CD4-positive, alpha-beta T cell treated with Interferon gamma for 1 hour (primary cell): ENCODE data around the gene SDF4.
"Not testable (repeated sequence)": the region's sequence is repeated elsewhere in the genome, so short reads cannot be mapped to it uniquely, and the experiment has no call there.

Source experiments
- DNase-seq: peaks from one replicate; pipeline ENCODE4 v3.0.0-alpha.2; 2020

The SDF4 gene

DNA sequence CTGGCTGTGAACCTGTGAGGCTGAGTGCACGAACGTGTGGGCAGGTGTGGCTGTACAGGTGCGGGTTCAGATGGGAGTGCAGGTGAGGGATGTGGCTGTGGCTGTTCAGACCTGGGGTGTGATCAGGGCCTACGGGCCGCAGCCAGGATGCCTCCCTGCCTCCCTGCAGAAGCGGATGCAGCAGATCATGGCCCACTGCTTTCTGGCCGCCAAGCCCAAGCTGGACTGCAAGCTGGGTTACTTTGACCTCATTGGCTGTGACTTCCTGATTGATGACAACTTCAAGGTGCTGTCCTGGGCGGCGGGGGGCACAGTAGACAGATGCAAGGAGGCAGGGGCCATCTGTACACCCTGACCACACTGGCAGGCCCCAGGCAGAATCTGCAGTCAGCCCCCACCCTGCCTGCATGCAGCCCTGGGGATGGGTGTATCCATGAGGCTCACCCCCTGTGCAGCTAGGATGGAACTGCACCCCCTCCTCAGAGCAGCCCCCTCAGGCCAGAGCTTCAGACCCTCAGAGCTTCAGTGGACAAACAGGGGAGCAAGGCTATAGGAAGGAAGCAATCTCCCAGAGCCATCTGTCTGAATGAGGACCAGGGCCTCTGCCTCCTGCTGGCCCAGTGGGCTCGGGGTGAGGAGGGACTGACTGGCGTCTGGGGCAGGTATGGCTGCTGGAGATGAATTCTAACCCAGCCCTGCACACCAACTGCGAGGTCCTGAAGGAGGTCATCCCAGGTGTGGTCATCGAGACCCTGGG is 35.2 kb downstream of the SDF4 start:
- no peak for DNase-seq

- not testable (repeated sequence) for DNase-seq
Observed at GRCh38 chr1:1195726-1196125, 36.1 kb downstream of the SDF4 start.

DNA sequence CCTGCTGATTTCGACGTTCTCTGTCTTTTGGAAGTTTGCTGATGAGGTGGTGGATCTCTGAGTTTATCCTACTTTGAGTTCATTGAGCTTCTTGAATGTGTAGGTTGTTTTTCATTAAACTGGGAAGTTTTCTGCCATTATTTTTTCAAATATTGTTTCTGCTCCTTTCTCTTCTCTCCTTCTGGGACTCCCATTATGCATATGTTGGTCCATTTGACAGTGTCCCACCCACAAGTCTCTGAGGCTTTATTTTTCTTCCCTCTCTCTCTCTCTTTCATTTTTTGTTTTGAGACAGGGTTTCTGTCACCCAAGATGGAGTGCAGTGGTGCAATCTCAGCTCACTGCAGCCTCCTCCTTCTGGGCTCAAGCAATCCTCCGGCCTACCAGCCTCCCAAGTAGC is 37.1 kb downstream of the SDF4 start:
- DNase-seq, result no peak

GRCh38 chr1:1191734-1192133 is 40.1 kb downstream of the SDF4 start:
- DNase-seq, result no peak

GRCh38 chr1:1189111-1189510 is 42.7 kb downstream of the SDF4 start:
- DNase-seq, result no peak

DNA sequence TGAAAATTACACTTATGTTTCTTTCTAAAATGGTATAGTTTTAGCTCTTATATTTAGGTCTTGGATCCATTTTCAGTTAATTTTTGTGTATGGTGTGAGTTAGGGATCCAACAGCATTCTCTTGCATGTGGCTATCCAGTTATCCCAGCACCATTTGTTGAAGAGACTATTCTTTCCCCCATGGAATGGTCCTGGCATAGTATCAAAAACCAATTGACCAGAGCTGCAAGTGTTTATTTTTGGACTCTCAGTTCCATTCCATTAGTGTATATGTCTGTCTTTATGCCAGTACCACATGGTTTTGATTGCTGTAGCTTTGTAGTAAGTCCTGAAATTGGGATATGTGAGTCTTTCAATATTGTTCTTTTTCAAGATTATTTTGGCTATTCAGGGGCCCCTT is 43.9 kb downstream of the SDF4 start:
- DNase-seq, result no peak

DNA sequence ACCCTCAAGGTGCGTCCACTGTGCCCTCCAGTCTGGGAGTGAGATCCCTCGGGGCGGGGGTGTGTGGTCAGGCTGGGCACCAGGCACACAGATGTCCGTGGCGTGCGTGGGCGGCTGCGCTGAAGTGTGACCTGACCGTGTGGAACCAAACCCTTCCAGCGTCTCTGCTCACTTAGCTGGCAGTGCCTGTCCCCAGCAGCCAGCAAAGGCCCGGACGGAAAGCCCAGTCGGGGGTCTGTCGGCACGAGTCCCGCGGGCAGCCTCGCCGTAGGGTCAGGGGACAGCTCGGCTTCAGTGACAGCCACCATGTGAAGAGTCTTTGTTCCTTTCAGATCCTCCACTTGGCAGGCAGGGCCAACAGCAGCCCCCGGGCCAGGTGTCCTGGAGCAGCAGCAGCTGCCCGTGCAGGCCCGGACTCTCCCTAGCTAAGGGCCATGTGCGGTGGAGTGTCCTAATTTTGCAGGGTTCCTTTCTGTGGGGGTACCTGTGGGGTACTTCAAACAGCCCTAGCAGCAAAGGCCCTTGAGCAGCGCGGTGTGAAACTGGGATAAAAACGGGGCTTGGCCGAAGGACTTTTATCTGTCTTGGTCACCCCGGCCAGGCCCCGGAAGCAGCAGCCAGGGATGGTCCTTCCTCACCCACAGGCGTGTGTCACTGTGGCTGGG is 46.6 kb downstream of the SDF4 start:
- no peak for DNase-seq

DNA sequence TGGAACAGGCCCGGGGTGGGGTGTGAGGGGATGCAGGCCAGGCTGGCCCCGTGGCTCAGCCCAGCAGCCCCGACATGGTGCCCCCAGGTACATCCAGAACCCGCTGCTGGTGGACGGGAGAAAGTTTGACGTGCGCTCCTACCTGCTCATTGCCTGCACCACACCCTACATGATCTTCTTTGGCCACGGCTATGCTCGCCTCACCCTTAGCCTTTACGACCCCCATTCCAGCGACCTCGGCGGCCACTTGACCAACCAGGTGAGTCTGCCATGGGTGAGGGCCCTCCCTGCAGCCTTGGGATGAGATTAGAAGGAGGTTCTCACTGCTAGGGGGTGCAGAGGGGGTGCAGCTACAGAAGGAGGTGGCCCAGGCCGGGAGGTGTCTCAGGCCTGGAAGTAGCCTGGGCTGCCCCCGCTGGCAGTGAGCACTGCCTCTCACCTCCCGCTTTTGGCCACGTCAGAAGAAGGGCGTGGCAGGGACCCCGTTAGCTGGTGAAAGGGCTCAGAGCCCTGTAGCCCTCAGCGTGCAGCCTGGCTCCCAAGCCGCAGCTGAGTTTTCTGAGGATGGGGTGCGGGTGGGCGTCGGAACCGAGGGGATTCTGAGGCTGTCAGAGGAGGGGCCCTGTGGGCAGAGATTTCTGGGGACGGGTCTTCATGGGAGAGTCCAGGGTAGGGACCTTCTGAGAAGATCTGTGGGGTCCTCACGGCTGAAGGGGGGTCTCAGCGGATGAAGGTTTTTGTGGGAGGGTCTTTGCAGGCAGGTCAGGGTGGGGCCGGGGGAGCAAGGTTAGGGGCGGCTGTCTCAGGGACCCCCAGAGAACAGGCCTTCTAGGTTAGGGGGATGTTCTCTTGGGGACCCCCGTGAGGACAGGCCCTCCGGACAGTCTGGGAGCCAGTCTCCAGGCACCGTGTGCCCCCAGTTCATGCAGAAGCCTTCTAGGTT is 47.7 kb downstream of the SDF4 start:
- no peak for DNase-seq

DNA sequence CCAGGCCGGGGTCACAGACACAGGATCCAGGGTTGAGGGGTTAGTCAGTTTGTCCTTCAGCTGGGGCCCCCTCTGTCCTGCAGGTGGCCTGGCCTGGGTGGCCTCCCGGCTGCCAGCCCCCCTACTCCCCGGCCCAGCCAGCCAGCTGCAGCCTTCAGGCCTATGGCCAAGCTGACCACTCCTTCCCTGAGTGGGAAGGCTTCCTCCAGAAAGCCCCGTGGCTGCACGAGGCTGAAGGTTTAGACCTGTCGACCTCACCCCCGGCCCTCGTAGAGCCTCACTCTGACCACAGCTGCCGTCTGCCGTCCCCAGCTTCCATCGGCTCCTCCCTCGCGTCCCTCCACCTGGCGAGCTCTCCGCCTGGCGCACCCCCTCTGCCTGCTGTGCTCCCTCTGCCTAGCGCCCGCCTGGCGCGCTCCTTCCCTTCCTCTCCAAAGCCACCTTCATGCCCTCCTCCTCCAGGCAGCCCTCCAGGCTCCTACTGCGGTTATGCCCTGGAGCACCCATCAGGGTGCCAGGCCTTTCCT is 48.5 kb downstream of the SDF4 start:
- no peak for DNase-seq

- no peak for DNase-seq
Observed at GRCh38 chr1:1182491-1183220, 49.1 kb downstream of the SDF4 start.

DNA sequence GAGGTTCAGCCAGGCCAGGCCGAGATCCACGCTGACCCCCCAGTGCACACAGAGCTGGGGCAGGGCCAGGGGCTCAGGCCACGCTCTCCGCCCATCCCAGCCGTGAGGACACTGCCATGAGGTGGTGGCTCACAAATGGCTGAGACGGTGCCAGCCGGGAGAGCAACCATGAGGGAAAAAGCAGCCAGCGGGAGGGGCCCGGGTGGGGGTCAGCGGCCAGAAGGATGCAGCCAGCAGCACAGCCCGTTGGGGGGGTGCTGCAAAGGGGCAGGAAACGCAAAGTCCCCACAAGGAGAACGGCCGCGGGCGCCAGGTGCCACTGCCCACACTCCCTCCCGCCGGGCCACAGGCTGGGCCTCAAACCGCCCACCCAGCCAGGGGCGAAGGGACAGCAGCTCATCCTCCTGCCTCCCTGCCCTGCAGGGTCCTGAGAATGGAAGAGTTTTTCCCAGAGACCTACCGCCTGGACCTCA is 49.8 kb downstream of the SDF4 start:
- DNase-seq, result no peak

- no peak for DNase-seq
Observed at GRCh38 chr1:1181129-1181937, 50.5 kb downstream of the SDF4 start.

DNA sequence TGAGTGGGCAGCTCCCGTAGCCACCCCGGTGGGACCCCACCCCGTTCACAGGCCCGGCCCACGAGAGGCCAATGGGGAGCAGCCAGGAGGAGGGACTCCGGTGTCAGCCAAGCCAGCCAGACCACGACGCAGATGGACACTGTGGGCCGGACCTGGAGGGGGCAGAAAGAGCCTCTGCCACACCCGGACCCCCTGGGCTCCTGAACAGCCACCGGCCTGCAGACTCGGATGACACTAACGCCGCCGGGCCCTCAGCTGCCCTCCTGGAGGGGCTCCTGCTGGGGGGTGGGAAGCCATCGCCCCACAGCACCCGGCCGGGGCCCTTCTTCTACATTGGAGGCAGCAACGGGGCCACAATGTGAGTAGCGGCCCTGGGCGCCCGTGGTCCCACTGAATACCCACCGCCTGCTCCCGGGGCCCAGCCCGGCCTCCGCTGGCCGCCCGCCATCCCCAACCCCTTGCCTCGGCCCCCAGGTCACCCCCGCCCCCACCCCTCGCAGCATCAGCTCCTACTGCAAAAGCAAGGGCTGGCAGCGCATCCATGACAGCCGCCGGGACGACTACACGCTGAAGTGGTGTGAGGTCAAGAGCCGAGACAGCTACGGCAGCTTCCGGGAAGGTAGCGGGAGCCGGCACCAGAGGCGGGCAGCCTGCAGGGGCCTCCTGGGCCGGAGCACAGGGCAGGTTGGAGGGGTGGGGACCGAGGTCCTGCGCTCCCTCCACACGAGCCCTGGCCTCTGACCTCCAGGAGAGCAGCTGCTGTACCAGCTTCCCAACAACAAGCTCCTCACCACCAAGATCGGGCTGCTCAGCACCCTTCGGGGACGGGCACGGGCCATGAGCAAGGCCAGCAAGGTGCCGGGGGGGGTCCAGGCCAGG is 51.6 kb downstream of the SDF4 start:
- DNase-seq, result no peak

DNA sequence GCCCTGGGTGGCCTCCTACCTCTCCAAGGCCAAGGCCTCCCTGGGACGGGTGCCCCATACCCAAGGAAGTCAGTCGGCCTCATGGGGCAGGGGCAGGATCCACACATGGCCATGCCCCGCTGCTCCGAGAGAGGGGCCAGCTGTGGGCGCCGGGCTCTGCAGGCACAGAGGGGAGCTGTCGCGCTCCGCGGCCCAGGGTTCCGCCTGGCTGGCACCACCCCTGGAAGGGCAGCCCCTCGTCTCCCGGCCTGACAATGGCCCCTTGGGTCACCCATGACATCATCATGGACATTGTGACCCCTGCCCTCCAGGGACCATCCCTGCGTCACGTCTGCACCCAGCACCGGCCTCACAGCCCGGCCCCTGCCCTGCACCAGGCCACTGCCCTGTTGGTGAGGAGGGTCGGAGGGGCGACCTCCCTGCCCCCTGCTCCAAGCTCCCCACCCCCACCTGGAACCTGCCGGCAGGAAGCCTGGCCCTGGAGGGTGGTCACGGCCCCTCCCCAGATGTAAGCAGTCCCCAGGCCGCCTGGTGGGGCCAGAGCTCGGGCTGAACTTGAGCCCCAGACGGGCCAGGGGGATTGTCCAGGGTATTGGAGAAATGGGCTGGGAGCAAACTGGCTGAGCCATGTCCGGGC is 52.3 kb downstream of the SDF4 start:
- DNase-seq, result no peak

DNA sequence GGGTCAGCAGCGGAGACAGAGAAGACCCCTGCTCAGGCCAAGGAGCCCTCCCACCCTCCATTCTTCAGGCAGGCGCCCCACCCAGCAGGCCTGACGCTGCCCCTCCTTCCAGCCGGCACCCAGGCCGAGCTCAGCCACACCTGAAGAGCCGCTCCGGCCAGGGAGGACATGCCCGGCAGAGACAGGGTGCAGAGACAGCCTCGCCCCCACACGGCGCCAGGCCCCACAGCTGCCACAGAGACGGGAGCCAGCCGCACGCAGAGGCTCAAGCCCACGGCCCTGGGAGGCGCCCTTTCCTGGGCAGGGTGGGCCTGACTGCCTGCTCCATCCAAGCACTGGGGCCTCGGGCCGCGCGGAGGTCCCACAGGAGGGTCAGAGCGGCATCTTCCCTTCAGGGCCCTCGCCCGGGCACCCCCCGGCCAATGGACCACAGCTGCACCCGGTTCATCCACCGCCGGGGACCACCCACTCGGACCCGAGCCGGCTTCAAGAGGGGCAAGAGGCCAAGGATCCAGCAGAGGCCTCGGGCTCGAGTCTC is 52.9 kb downstream of the SDF4 start:
- DNase-seq, result no peak

DNA sequence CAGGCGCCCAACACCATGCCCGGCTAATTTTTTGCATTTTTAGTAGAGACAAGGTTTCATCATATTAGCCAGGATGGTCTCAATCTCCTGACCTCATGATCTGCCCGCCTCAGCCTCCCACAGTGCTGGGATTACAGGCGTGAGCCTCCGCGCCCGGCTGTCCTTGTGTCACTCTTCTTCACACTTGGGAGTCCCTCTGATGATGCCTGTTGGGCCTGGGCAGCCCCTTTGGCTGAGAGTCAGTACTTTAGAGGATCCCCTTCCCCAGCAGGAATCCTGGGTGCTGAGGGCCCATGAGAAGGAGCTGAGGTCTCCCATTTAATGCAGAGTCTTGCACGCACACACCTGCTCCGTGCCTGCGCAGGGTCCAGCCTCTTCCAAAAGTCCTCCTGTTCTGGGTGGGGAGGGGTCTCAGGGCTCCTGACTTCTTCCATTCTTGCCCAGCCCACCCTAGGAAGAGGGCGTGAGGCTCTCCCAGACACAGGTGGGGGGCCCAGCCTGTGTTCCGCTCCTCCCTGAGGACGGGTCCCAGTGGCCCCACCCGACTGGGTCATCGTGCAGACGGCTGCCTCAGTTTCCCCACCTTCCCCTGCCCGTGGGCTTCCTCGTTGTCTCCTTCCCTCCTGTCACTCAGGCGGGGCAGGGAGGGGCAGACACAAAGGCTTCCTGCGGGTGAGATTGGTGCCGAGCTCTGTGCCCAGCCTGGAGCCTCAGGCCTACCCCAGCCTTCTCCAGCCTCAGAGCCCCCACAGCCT is 54.2 kb downstream of the SDF4 start:
- DNase-seq, result no peak

DNA sequence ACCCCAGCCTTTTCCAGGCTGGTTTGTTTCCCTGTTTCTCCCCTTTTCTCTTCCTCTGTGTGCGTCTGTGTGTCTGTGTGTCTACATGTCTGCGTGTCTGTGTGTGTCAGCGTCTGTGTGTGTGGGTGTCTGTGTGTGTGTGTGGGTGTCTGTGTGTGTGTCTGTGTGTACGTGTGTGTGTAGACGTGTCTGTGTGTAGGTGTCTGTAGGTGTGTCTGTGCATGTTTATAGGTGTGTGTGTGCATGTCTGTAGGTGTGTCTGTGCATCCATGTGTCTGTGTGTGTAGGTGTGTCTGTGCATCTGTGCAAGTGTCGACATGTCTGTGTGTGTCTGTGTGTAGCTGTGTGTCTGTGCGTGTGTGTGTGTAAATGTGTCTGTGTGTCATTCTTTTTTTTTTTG is 54.9 kb downstream of the SDF4 start:
- no peak for DNase-seq

- not testable (repeated sequence) for DNase-seq
Observed at GRCh38 chr1:1176063-1176761, 55.6 kb downstream of the SDF4 start.
